GM21390 (cell line): ENCODE results near the gene PDE4D.

Experiments
- ATAC-seq: cut with Tn5 transposase; IDR thresholded peaks from one replicate; pipeline ENCODE4 v1.9.1; 2021; ENCODE audit not compliant: unreplicated experiment

The PDE4D gene

DNA sequence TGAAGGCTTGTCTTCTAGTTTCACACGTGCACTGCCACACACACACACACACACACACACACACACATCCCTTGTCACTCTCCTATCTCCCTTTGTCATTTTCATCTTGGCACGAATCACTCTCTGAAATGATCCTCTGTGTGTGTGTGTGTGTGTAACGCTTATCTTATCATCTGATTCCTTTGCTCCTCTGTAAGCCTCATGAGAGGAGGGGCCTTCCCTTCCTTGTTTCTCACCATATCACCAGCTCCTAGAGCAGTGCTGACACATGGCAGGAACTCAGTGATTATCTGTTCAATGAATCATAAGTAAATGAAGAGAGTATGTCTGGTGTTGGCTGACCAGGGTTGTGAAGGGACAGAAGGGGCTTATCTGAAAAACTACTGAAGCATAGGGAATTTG, 53.3 kb downstream of the PDE4D start:
- no peak for ATAC-seq

DNA sequence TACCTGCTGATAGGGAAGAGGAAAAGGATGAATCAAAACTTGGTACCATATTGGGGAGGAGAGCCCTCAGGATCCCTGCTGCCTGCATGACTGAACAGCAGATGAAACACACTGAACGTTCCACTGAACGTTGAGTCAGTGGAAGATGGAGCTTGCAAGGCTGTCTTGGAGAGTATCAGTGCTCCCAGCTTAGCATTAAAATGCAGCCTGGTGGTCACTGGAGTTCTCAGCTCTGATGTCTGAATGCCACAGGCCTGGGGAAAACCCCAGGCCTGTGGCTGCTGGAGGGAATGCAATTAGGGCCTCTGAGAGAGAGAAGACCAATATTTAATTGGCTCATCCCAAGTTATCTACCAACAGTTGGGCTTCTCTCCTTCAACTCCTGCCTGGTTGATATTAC, 54.5 kb downstream of the PDE4D start:
- ATAC-seq: no peak

- no peak for ATAC-seq
These were observed 55.5 kb downstream of the PDE4D start for GRCh38 chr5:59838067-59838466.

DNA sequence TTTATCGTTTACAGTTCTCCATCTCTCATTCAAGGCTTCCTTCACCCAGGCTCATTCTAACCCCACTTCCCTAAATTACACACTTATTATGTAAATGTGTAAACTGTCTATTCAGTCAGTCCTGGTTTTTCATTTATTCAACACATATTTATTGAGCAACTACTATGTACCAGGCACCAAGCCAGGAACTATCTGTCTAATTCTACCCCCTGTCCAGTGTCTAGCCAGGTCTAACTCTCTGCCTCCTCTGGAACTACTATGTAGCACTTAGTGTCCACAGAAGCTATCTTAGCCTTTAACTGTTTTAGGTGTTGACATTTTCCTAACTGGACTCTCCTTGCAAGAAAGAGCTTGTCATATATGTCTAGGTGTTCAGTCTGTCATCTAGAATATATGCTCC, 56.5 kb downstream of the PDE4D start:
- no peak for ATAC-seq

DNA sequence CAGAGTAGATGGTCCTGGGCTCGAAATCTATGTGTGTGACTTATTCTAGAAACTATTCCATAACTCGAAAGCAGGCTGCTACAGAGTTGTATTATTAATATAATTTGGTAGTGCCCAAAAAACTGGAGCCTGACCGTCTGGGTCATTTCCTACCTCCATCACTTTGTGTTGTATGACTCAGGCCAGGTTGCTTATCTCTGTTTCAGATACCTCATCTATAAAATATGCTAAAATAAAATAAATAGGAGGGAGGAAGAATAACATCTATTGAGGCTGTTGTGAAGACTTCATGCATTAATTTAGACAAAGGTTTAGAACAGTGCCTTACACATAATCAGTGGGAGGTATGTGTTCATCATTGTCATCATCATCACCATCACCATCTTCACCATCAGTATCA, 57.7 kb downstream of the PDE4D start:
- no peak for ATAC-seq

DNA sequence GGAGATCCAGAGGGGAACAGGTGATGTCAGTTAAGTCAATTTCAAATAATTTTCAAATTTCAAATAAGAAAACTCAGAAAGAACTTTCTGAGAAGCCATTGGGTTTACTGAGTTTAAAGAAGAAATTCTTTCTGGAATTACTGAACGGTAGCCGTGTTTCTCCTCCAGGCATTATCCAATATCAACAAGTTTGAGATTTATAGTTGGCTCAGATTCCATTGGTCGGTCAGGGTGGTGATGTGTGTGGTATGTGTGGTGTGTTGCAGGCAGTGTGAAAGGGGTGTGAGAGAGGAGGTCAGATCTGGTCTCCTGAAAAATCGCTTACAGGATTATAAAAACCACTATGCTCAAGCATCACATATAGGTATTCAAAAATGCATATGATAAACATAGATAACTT, 60.1 kb downstream of the PDE4D start:
- no peak for ATAC-seq

DNA sequence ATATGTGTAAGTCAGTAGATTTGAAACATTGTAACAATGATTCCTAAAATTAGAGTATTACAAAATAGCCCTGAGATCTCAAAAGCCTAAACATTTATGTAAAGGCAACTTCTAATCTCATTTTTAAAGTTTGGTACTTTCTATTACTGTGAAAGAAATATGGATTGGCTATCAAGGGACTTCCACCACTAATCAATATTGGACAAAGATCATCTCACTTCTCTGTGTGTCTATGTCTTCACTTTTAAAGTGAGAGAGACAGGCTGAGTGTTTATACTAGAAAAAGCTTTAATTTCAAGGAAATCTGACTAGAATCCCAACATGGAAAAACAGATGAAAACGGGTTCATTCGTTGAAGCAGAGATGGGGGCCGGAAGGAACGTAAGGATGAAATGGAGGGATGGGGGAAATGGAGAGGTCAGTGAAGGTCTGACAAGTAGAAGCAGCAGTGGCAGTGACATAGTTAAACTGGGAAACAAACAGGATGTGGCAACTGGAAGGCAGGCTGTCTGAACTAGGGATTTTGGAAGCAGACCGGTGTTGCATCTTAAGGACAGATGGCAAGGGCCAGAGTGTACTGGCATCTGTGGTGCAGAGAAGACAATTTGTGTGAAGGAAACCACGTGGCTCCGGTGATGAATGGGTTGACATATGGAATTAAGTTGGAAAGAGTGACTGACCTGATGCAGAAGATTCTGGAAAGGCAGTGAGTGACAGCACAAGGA, 60.8 kb downstream of the PDE4D start:
- ATAC-seq: no peak

DNA sequence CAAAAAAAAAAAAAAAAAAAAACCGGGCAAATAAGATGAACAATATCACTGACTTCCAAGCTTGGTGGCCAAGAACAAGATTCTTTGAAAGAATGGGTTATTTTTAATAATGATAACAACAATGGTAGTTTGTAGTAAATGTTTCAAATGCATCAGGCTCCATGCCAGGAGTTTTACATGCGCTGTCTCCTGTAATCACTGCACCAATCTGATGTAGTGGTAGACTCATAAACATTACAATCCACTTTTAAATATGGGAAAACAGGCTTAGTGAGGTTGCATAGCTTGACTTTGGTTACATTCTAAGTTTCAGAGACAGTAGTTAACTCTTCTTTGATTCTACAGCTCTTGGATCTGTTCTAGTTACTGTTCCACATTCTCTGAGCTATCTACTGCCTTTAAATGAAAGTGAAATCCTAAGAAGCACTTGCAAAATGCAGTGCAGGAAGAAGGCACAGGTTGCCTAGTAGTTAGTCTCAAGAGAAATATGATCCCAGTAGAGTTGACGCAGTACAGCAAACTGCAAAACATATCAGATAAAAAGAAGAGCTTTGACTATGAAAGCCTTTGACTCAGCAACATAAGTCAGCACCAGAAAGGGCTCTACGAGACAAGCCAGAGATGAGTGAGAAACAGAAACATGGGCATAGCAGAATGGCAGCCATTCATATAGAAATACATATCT, 62.1 kb downstream of the PDE4D start:
- no peak for ATAC-seq

- no peak for ATAC-seq
These were observed 62.9 kb downstream of the PDE4D start for GRCh38 chr5:59830536-59831200.

- ATAC-seq: no peak
These were observed 63.6 kb downstream of the PDE4D start for GRCh38 chr5:59829922-59830321.

- ATAC-seq: no peak
These were observed 64.1 kb downstream of the PDE4D start for GRCh38 chr5:59829386-59829785.

GRCh38 chr5:59828623-59829022, 64.9 kb downstream of the PDE4D start:
- ATAC-seq: no peak

DNA sequence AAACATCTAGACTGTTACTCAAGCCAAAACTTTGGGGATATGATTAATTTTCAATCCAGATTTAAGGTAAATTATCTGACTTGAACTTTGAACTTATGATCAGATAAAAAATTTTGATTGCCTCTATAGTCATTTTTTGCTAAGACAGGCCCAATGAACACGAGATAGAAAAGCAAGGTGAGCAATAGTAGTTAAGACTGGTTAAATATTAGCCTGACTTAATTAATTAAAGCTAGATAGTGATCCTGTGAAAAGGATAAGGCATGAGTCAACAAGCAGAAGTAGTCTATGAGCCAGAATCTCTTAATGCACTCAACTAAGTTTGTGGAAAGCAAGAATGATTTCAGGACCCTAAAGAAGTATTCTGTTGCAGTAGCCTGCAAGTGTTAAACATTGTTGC, 66.5 kb downstream of the PDE4D start:
- no peak for ATAC-seq

GRCh38 chr5:59823420-59823819, 70.1 kb downstream of the PDE4D start:
- ATAC-seq: no peak

DNA sequence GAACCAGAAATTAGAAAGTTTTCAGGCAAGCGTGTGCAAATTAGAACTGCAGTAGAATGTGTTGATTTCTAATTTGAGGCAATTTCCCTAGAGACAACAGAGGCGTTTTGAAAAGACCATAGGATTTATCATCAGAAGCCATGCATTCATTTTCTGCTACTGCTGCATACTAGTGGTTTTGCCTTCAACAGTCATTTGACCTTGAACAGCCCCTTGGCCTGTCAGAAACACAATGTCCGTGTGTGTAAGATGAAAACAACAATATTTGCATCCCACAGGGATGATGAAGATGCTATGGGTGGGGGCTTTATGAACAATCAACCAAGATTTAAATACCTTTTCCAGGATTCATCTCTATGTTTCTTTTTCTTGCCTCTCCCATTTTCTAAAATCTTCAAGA, 73.7 kb downstream of the PDE4D start:
- no peak for ATAC-seq

GRCh38 chr5:59817536-59817935, 76.0 kb downstream of the PDE4D start:
- no peak for ATAC-seq

- ATAC-seq: no peak
These were observed 76.7 kb downstream of the PDE4D start for GRCh38 chr5:59816654-59817300.

DNA sequence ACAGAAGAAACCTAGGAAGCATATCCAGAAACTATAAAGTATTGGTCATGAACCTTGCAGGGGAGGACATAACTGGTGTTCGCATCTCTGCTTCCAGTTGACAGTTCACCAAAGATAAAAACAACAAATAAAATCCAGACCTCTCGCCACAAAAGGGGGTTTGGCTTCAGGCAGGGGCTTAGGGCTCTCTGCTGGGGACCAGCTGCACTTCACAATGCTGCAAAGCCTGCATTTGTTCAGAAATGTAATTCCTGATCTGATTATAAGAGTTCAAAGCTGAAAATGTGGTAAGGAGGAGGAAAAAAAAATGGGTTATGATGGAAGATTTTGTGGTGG, 79.0 kb downstream of the PDE4D start:
- no peak for ATAC-seq

GRCh38 chr5:59813761-59814536, 79.6 kb downstream of the PDE4D start:
- ATAC-seq: peak; percentile 55

DNA sequence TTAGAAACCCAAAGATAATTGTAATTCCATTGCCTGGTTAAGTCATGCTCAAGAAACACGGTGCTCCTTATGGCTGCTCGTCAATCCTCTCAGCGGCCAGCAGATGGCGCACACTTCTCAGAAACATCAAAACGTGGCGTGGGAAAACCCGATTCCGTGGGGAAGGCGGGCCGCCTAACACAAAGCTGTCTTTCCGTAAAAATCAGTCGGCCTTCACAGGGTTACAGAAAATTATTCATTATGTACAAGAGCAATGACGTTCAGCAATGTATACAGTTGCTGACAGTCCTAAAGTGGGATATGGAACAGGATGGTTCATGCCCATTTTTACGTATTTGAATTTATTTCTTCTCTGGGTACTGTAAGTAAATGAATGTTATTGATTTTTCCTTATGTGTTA, 83.5 kb downstream of the PDE4D start:
- peak; percentile 67 for ATAC-seq

- ATAC-seq: no peak
These were observed 85.7 kb downstream of the PDE4D start for GRCh38 chr5:59807806-59808205.
